GM21786 (cell line): Measurements from ENCODE around the gene PPFIA1.
"Not testable (repeated sequence)": the region's sequence is repeated elsewhere in the genome, so short reads cannot be mapped to it uniquely, and the experiment has no call there.

Experiments
- ATAC-seq: cut with Tn5 transposase; IDR thresholded peaks from one replicate; pipeline ENCODE4 v1.9.1; 2021; ENCODE audit not compliant: unreplicated experiment

Gene PPFIA1

GRCh38 chr11:70384566-70385152 lies 114.2 kb downstream of the PPFIA1 start:
- ATAC-seq: no peak

GRCh38 chr11:70387564-70387963 lies 117.1 kb downstream of the PPFIA1 start:
- ATAC-seq: no peak

- no peak for ATAC-seq
Observed at GRCh38 chr11:70389201-70389600, 118.7 kb downstream of the PPFIA1 start.

- ATAC-seq: not testable (repeated sequence)
Observed at GRCh38 chr11:70390882-70391281, 120.4 kb downstream of the PPFIA1 start.

- ATAC-seq: no peak
Observed at GRCh38 chr11:70394211-70394950, 123.9 kb downstream of the PPFIA1 start.

- ATAC-seq: no peak
Observed at GRCh38 chr11:70397336-70397982, 127.0 kb downstream of the PPFIA1 start.

GRCh38 chr11:70397983-70398833 lies 127.7 kb downstream of the PPFIA1 start, which contains the start of gene CTTN:
CTTN (plus strand) TSS chr11:70398529; CDS start chr11:70407298, 8,769 bp downstream.
- ATAC-seq: no peak

GRCh38 chr11:70398834-70399680 lies 128.6 kb downstream of the PPFIA1 start:
- no peak for ATAC-seq

- ATAC-seq: no peak
Observed at GRCh38 chr11:70399681-70400112, 129.2 kb downstream of the PPFIA1 start.

GRCh38 chr11:70400643-70401042 lies 130.2 kb downstream of the PPFIA1 start:
- ATAC-seq: no peak

GRCh38 chr11:70402016-70402415 lies 131.5 kb downstream of the PPFIA1 start:
- ATAC-seq: no peak

GRCh38 chr11:70402685-70403084 lies 132.2 kb downstream of the PPFIA1 start:
- no peak for ATAC-seq

- no peak for ATAC-seq
Observed at GRCh38 chr11:70404244-70404643, 133.8 kb downstream of the PPFIA1 start.

- no peak for ATAC-seq
Observed at GRCh38 chr11:70405679-70406395, 135.3 kb downstream of the PPFIA1 start.

- no peak for ATAC-seq
Observed at GRCh38 chr11:70407121-70407520, 136.6 kb downstream of the PPFIA1 start.

- ATAC-seq: no peak
Observed at GRCh38 chr11:70407814-70408213, 137.3 kb downstream of the PPFIA1 start.

GRCh38 chr11:70408326-70408725 lies 137.8 kb downstream of the PPFIA1 start:
- not testable (repeated sequence) for ATAC-seq

GRCh38 chr11:70409437-70409836 lies 138.9 kb downstream of the PPFIA1 start:
- ATAC-seq: no peak

- no peak for ATAC-seq
Observed at GRCh38 chr11:70409871-70410270, 139.4 kb downstream of the PPFIA1 start.
